Stimulated activated CD8-positive, alpha-beta memory T cell treated with anti-CD3 and anti-CD28 coated beads, Interleukin-2, amount 100 ng/mL, for 48 hours (primary cell): ENCODE measurements around the gene TCHHL1.
A peak's percentile ranks its signal among the peaks of the same experiment; 100 is the strongest.
"Not testable (repeated sequence)": the region's sequence is repeated elsewhere in the genome, so short reads cannot be mapped to it uniquely, and the experiment has no call there.

Experiments
- DNase-seq, 2 donors: peaks; one replicate each; pipeline ENCODE4 v3.0.0-alpha.2; 2020; ENCODE audit warnings: low read depth in 2 of 2

Gene TCHHL1

GRCh38 chr1:152086760-152087159 lies 2.1 kb downstream of the TCHHL1 start:
- DNase-seq = no peak

- no peak for DNase-seq
These were observed 4.0 kb downstream of the TCHHL1 start for GRCh38 chr1:152084853-152085252.

GRCh38 chr1:152081026-152081425 lies 7.8 kb downstream of the TCHHL1 start:
- not testable (repeated sequence) for DNase-seq

DNA sequence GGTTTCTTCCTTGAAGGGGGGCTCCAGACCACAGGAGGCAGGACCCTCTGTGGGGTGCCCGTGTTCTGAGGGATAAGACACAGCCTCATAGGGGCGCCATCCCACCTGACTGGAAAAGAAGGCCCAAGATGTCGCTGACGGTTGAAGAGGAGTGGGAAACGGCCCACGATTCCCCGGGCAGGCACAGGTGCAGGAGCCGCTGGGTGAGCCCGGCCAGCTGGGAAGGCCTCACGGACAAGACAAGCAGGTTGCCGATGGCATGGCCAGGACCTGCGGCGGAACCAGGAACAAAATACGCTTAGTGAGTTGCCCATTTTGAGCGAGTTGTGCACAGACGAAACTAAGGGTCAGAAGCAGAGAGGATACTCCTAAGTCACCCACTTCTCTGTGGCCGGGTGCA lies 8.4 kb downstream of the TCHHL1 start:
- not testable (repeated sequence) for DNase-seq

DNA sequence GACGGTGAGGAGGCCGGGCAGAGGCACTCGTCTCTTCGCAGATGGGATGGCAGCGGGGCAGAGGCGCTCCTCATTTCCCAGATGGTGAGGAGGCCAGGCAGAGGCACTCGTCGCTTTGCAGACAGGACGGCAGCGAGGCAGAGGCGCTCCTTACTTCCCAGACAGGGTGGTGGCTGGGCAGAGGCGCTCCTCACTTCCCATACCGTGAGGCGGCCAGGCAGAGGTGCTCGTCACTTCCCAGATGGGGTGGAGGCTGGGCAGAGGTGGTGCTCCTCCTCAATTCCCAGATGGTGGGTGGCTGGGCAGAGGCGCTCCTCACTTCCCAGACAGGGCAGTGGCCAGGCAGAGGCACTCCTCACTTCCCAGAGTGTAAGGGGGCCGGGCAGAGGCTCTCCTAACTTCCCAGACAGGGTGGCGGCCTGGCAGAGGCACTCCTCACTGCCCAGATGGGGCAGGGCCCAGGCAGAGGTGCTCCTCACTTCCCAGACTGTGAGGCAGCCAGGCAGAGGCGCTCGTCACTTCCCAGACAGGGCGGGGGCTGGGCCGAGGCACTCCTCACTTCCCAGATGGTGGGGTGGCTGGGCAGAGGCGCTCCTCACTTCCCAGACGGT lies 9.9 kb downstream of the TCHHL1 start:
- no peak for DNase-seq

GRCh38 chr1:152072311-152072710 lies 16.6 kb downstream of the TCHHL1 start:
- no peak for DNase-seq

DNA sequence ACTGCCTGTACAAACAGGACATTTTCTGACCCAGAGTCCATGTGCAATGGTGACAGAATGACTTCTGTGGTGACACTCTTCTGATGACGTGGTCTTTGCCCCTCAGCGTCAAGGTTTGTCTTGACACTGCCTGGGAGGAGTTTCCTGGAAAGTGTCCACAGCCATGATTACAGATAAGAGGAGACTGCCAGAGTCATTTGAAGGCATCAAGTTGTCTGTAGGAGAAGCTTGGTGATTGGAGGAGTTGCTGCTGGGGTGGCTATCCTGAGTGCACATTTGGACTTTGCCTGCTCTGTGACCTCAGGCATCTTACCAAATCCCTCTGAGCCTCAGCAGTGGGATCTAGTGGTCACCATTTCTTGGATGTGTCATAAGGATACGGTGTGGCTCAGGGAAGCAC lies 17.7 kb downstream of the TCHHL1 start:
- no peak for DNase-seq

- DNase-seq = no peak
These were observed 20.9 kb downstream of the TCHHL1 start for GRCh38 chr1:152067929-152068328.

DNA sequence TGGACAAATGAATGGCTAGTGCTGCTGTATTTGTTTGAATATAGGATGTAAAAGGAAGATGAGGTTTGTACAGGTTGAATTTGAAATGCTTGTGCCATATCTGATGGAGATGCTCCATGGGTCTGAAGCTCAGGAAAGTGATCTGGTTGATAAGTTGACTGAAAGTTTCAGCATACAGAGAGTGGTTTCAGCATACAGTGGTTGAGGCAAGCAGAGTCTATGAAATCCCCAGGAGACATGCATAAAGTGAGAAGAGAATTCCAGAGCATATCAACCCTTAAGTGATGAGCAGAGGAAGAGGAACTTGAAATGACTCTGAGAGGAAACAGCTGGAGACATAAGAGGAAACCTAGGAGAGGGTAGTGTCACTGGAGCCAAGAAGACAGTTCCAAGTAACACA lies 21.7 kb downstream of the TCHHL1 start:
- no peak for DNase-seq

DNA sequence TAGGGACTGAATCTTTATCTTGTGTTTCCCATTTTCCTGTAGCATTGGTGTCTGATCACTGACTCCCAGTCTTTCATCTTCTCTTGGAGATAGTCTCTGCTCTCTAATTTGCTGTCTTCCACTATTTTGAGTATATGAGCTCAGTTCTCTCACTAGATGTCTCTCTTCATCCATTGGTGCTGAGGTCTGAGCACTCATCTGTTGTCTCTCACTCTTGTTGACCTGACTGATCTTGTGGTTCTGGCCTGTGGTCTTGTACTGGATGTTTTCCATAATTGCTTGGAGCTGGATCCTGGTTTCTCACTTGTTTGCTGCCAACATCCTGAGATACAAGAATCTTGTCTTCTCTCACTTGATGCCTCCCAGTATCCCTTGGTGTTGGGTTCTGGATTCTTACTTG lies 26.9 kb downstream of the TCHHL1 start:
- DNase-seq = no peak

DNA sequence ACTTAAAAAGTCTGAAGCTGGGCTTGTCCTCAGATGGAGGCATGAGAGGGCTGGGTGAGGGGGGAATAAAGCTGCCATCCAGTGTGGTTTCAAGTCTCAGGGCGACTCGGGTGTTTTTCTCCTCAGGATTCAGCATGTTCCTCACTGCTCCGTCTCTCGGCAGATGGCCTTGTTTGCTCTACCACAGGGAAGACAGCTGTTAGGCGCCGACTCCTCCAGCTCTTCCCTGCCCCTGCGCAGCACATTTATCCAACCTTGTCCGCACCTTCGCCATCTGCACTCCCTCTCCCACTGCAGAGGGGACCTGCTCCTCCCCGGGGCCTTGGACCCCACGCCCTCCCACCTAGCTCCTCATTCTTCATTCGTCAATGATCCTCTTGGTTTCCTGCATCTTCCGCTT lies 35.5 kb downstream of the TCHHL1 start:
- no peak for DNase-seq

GRCh38 chr1:152052606-152053005 lies 36.3 kb downstream of the TCHHL1 start:
- peak; percentile 78 for DNase-seq

DNA sequence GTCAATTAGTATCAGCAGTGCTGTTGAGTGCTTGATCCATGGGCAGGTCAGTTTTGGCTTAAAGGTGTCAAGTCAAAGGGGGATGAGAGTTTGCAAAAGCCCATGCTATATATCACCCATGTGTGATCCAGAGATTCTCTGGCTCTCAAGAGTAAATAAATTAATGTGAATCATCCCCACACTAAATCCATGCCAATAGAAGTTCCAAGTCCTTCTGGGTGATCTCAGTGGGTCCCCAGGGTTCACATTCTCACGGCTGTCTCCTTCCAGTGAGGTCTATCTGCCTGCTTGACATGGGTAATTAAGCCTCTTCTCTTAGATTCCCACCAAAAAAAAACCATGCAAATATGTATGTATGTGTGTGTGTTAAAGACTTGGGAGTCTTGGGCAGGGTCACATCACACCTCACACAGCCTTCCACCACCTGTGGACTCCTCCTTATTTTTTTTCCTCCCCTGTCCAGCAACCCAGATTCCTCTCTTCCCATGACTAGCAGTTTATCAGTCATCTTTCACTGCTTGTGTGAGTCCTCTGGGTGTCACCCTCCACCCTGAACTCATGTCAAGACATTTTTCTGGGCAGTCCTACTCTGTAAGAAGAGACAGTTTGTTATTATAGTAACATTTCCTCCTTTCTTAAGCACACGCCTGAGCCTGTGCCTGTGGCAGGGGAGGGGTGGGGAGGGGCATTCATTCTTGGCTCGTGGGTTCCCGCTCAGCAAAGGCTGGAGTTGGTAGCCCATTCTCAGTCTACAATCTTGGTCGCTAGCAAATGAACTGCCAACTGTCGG lies 37.8 kb downstream of the TCHHL1 start:
- DNase-seq = no peak

DNA sequence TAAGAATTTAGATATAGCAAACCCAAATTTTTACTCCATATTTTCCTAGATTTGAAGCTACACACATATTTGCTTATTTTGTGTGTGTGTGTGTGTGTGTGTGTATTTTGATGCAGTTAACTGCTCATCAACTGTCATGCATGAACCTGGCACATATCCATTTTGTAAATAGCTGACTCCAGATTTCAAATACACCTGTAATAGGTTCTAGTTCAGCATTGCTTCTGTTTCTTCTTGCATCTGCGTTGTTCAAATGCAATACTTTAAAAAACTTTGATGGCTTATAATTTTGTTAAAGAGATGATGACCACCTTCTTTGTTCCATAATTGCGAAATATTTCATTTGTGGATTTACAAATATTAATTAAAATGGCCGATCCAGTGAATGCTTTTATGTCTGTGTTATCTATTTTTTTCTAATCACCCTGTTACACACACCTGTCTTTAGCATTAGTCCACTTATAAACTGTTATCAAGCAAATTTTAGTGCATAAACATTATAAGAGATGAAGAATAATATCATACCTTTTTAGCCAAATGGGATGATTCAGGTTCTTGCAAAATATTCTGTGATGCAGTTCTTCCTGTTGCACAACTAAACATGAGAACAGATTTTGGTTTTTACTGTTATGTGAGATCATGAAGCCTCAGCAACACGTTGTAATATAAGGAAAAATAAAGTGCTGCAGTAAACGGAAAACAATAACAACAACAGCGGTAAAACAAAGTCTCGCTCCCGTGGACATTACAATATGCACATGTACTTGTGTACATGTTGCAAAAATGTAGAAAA lies 39.4 kb downstream of the TCHHL1 start:
- DNase-seq = no peak

GRCh38 chr1:152048416-152049009 lies 40.4 kb downstream of the TCHHL1 start:
- DNase-seq = peak; percentile 50 to 62

- peak; percentile 79 to 83 for DNase-seq
These were observed 41.0 kb downstream of the TCHHL1 start for GRCh38 chr1:152047730-152048415.

GRCh38 chr1:152047413-152047729 lies 41.5 kb downstream of the TCHHL1 start:
- DNase-seq = peak in 1 of 2 donors; percentile 17

- no peak for DNase-seq
These were observed 44.5 kb downstream of the TCHHL1 start for GRCh38 chr1:152044386-152044785.

DNA sequence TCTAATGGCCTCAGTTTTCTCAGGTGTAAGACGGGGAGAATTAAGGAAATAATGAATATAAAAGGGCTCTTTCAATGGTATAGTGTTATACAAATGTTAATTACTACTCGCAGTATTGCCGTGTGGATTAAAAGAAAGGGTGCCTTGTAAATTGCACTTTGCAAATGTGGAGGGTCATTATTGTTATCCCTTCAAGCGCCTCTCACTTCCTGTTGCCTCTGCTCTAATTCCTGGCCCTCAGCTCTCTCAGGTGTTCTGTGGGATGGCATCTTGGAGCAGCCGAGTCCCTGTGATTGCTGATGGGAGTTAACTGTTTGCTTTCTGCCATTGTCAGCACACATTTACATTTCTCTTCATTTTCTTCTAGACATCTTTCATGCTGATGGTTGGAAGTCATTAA lies 45.0 kb downstream of the TCHHL1 start:
- no peak for DNase-seq

DNA sequence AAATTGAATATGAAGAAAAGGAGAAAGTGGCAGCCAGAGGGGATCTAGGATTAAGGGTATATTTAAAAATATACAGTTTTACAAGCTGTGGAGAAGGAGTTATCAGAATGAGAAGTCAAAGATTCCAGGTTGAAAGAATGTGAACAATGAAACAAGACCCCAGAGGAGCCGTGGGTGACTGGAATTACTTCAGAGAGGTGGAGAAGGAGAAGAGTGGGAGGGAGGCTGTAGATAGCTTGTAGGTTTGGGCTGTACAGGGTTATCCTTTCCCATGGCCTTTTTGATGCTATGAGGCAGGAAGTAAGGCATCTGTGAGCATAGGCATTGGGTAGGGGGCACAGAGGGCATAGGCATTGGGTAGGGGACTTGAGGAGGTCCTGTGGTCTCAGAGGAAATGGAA lies 46.8 kb downstream of the TCHHL1 start:
- DNase-seq = no peak

GRCh38 chr1:152039886-152040285 lies 49.0 kb downstream of the TCHHL1 start:
- no peak for DNase-seq

GRCh38 chr1:152039461-152039860 lies 49.4 kb downstream of the TCHHL1 start:
- no peak for DNase-seq
